ENCODE results near the gene RPS6KA2.

RPS6KA2 gene

GRCh38 chr6:166616261-166617238 lies 10.5 kb downstream of the RPS6KA2 start:
- no peak for DNase-seq (ENCODE audit: low read depth in 1 of 2, low spot score in 1 of 2)

- DNase-seq (ENCODE audit: low read depth in 1 of 2, low spot score in 1 of 2): no peak
These were observed 11.8 kb downstream of the RPS6KA2 start for GRCh38 chr6:166615059-166615770.

GRCh38 chr6:166614589-166614988 lies 12.5 kb downstream of the RPS6KA2 start:
- no peak for DNase-seq (ENCODE audit: low read depth in 1 of 2, low spot score in 1 of 2)

- no peak for DNase-seq (ENCODE audit: low read depth in 1 of 2, low spot score in 1 of 2)
These were observed 12.9 kb downstream of the RPS6KA2 start for GRCh38 chr6:166614171-166614583.

GRCh38 chr6:166613027-166613426 lies 14.0 kb downstream of the RPS6KA2 start:
- no peak for DNase-seq (ENCODE audit: low read depth in 1 of 2, low spot score in 1 of 2)

GRCh38 chr6:166612471-166612881 lies 14.6 kb downstream of the RPS6KA2 start:
- no peak for DNase-seq (ENCODE audit: low read depth in 1 of 2, low spot score in 1 of 2)

- no peak for DNase-seq (ENCODE audit: low read depth in 1 of 2, low spot score in 1 of 2)
These were observed 15.4 kb downstream of the RPS6KA2 start for GRCh38 chr6:166611631-166612030.

- no peak for DNase-seq (ENCODE audit: low read depth in 1 of 2, low spot score in 1 of 2)
These were observed 17.0 kb downstream of the RPS6KA2 start for GRCh38 chr6:166610069-166610468.

- no peak for DNase-seq (ENCODE audit: low read depth in 1 of 2, low spot score in 1 of 2)
These were observed 18.3 kb downstream of the RPS6KA2 start for GRCh38 chr6:166608774-166609173.

GRCh38 chr6:166605752-166606151 lies 21.3 kb downstream of the RPS6KA2 start:
- no peak for DNase-seq (ENCODE audit: low read depth in 1 of 2, low spot score in 1 of 2)

- DNase-seq (ENCODE audit: low read depth in 1 of 2, low spot score in 1 of 2): no peak
These were observed 22.1 kb downstream of the RPS6KA2 start for GRCh38 chr6:166604911-166605310.

GRCh38 chr6:166604328-166604727 lies 22.7 kb downstream of the RPS6KA2 start:
- DNase-seq (ENCODE audit: low read depth in 1 of 2, low spot score in 1 of 2): no peak

- DNase-seq (ENCODE audit: low read depth in 1 of 2, low spot score in 1 of 2): no peak
These were observed 23.9 kb downstream of the RPS6KA2 start for GRCh38 chr6:166603043-166603690.

- DNase-seq (ENCODE audit: low read depth in 1 of 2, low spot score in 1 of 2): no peak
These were observed 25.1 kb downstream of the RPS6KA2 start for GRCh38 chr6:166601956-166602355.

GRCh38 chr6:166600931-166601330 lies 26.1 kb downstream of the RPS6KA2 start:
- DNase-seq (ENCODE audit: low read depth in 1 of 2, low spot score in 1 of 2): no peak

- DNase-seq (ENCODE audit: low read depth in 1 of 2, low spot score in 1 of 2): no peak
These were observed 27.8 kb downstream of the RPS6KA2 start for GRCh38 chr6:166599205-166599604.

- no peak for DNase-seq (ENCODE audit: low read depth in 1 of 2, low spot score in 1 of 2)
These were observed 28.5 kb downstream of the RPS6KA2 start for GRCh38 chr6:166598441-166599138.

GRCh38 chr6:166597711-166598440 lies 29.2 kb downstream of the RPS6KA2 start:
- DNase-seq (ENCODE audit: low read depth in 1 of 2, low spot score in 1 of 2): no peak

GRCh38 chr6:166596776-166597507 lies 30.1 kb downstream of the RPS6KA2 start:
- no peak for DNase-seq (ENCODE audit: low read depth in 1 of 2, low spot score in 1 of 2)

- DNase-seq (ENCODE audit: low read depth in 1 of 2, low spot score in 1 of 2): no peak
These were observed 31.1 kb downstream of the RPS6KA2 start for GRCh38 chr6:166595949-166596348.

All from activated CD4-positive, alpha-beta T cell treated with anti-CD3 and anti-CD28 coated beads, Interleukin-2, amount 50 U/mL, for 24 hours (primary cell).